ENCODE measurements around the gene POLL.

Gene POLL

GRCh38 chr10:101573885-101574753 lies 13.9 kb downstream of the POLL start:
- DNase-seq (ENCODE audit: low read depth) = no peak

- DNase-seq (ENCODE audit: low read depth) = no peak
Measured at GRCh38 chr10:101572785-101573184, 15.3 kb downstream of the POLL start.

GRCh38 chr10:101572126-101572525 lies 15.9 kb downstream of the POLL start:
- DNase-seq (ENCODE audit: low read depth) = no peak

- no peak for DNase-seq (ENCODE audit: low read depth)
Measured at GRCh38 chr10:101571271-101571925, 16.7 kb downstream of the POLL start.

GRCh38 chr10:101570428-101571270 lies 17.4 kb downstream of the POLL start:
- DNase-seq (ENCODE audit: low read depth) = no peak

GRCh38 chr10:101569622-101570427 lies 18.2 kb downstream of the POLL start:
- peak; percentile 40 for DNase-seq (ENCODE audit: low read depth)

GRCh38 chr10:101569323-101569621 lies 18.8 kb downstream of the POLL start:
- DNase-seq (ENCODE audit: low read depth) = no peak

- DNase-seq (ENCODE audit: low read depth) = no peak
Measured at GRCh38 chr10:101568054-101568745, 19.9 kb downstream of the POLL start.

- no peak for DNase-seq (ENCODE audit: low read depth)
Measured at GRCh38 chr10:101567165-101568006, 20.7 kb downstream of the POLL start.

GRCh38 chr10:101566333-101567164 lies 21.5 kb downstream of the POLL start:
- DNase-seq (ENCODE audit: low read depth) = no peak

GRCh38 chr10:101565936-101566332 lies 22.1 kb downstream of the POLL start:
- no peak for DNase-seq (ENCODE audit: low read depth)

- no peak for DNase-seq (ENCODE audit: low read depth)
Measured at GRCh38 chr10:101565370-101565900, 22.6 kb downstream of the POLL start.

GRCh38 chr10:101564490-101564991 lies 23.5 kb downstream of the POLL start:
- no peak for DNase-seq (ENCODE audit: low read depth)

GRCh38 chr10:101563497-101564040 lies 24.5 kb downstream of the POLL start:
- no peak for DNase-seq (ENCODE audit: low read depth)

GRCh38 chr10:101563007-101563406 lies 25.1 kb downstream of the POLL start:
- no peak for DNase-seq (ENCODE audit: low read depth)

GRCh38 chr10:101562231-101562630 lies 25.8 kb downstream of the POLL start:
- no peak for DNase-seq (ENCODE audit: low read depth)

GRCh38 chr10:101561068-101561915 lies 26.8 kb downstream of the POLL start:
- DNase-seq (ENCODE audit: low read depth) = no peak

Data from iris pigment epithelial cell (primary cell).